HG03060 (cell line): ENCODE measurements around the gene CALHM4.
"Not testable (repeated sequence)": the region's sequence is repeated elsewhere in the genome, so short reads cannot be mapped to it uniquely, and the experiment has no call there.

Experiments
- ATAC-seq: cut with Tn5 transposase; IDR thresholded peaks from one replicate; pipeline ENCODE4 v1.9.1; 2021; ENCODE audit warnings: low read depth, moderate number of reproducible peaks; ENCODE audit not compliant: unreplicated experiment

Gene CALHM4

GRCh38 chr6:116571683-116572000 is 18.1 kb downstream of the CALHM4 start:
- ATAC-seq: no peak

DNA sequence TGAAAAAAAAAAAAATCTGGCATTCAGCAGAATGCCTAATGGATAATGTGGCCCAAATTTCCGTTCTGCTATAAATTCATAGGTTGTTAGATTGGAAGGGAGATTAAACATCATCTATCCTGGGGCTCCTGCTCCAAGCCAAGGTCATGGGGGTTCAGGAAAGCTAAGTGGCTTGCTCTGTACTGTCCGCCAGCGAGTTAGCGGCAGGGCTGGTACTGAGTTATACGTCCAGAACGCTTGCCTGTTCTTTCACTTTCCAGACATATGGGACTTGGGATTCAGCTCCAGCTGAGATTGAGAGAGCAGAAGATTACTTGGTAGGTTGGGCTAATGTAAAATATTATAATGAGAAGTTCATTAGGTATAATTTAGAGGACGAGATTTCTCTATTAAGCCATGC is 18.6 kb downstream of the CALHM4 start:
- ATAC-seq: no peak

GRCh38 chr6:116575227-116575626 is 21.7 kb downstream of the CALHM4 start:
- ATAC-seq: no peak

GRCh38 chr6:116577486-116577885 is 23.9 kb downstream of the CALHM4 start:
- ATAC-seq: no peak

DNA sequence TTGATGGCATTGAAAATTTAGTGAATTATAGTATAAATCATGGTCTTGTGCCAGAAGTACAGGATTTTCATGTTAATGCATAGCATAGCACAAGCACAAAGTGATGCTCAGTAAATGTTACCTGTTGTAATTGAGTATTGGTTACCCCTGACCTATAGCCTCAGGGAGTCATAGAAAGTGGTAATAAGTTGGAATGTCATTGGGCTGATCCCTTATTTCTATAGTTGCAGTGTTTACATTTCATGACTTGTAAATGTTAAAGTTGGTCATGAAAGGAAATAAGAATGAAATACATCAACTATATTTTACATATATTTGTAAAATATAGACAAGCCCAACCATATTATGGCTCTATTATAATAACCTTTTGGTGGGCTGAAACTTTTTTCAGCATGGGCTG is 24.8 kb downstream of the CALHM4 start:
- ATAC-seq: no peak

DNA sequence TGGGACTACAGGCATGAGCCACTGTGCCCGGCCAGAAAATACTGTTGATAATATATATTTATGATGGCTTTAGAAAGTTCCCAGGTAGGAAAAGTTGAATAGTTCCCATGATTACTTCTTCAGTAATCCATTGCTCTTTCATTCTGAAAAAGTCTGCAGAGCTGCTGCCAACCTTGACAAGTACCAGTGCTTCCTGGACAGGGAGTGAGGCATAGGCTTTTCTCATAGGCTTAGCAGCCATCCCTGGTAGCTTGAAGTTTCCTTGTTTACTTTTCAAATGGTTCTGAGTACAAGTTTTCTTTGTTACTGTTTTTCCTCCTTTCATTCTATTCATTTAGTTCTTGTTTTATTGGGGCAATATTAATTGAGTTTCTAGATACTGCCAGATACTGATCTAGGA is 25.6 kb downstream of the CALHM4 start:
- no peak for ATAC-seq

DNA sequence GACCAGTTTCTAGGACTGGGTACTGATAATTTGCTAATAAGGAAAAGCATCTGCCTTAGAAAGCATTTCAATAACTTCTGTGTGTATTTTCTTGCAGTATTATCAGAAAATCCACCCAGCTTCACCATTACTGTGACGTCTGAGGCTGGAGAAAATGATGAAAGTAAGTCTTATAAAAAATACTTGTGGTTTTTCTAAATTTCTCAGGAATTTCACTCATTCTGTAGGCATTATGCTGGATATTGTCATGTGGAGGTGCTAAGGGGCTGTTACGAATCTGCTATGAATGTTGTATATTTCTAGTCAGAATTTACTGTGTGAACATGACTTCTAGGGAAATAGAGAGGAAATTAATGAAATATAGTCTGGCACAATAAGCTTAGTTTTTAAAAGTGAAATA is 26.6 kb downstream of the CALHM4 start:
- ATAC-seq: no peak

DNA sequence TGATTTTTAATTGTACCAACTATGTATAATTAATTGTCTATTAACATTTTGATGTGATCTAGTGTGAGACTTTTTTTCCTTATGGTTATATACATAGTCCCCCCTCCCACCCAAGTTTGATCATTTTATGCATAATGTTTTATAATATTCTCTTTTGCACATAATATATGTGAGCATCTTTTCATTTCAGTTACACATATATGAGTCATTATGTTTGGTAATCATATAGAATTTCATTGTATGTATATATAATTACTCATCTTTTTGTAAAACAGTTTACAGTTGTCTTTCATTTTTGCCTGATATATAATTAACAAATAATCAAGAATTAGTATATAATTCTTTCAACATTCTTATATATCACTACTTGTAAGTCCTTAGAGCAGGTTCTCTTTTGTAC is 32.7 kb downstream of the CALHM4 start:
- ATAC-seq: no peak

- ATAC-seq: no peak
Observed at GRCh38 chr6:116586738-116587137, 33.2 kb downstream of the CALHM4 start.

GRCh38 chr6:116595247-116595646 is 41.7 kb downstream of the CALHM4 start:
- no peak for ATAC-seq

GRCh38 chr6:116596815-116597214 is 43.3 kb downstream of the CALHM4 start:
- ATAC-seq: no peak

- ATAC-seq: not testable (repeated sequence)
Observed at GRCh38 chr6:116603916-116604315, 50.4 kb downstream of the CALHM4 start.

- not testable (repeated sequence) for ATAC-seq
Observed at GRCh38 chr6:116604868-116605267, 51.3 kb downstream of the CALHM4 start.

- ATAC-seq: no peak
Observed at GRCh38 chr6:116605935-116606334, 52.4 kb downstream of the CALHM4 start.
